GM13976 (cell line): Measurements from ENCODE around the gene ARMH3.
"Not testable (repeated sequence)": the region's sequence is repeated elsewhere in the genome, so short reads cannot be mapped to it uniquely, and the experiment has no call there.

ENCODE experiments used
- DNase-seq: peaks from one replicate; pipeline ENCODE4 v3.0.0; 2012; ENCODE audit warnings: low spot score
- in situ Hi-C: fragments of 300-500 bp; cut with MboI; formaldehyde crosslinking; loops from one replicate; pipeline ENCODE4 v1.12.0; 2022; ENCODE audit warnings: low sequenced_read_pairs, mixed read lengths, inconsistent platforms; ENCODE audit not compliant: unreplicated experiment
- TF ChIP-seq, protein P1 (sequence below): IDR thresholded peaks from 2 replicates; pipeline ENCODE4 v1.5.1; 2012; ENCODE audit warnings: borderline replicate concordance, mild to moderate bottlenecking; ENCODE audit not compliant: insufficient read depth; ENCODE audit errors: extremely low read depth, missing control alignments, control extremely low read depth

ARMH3 gene

DNA sequence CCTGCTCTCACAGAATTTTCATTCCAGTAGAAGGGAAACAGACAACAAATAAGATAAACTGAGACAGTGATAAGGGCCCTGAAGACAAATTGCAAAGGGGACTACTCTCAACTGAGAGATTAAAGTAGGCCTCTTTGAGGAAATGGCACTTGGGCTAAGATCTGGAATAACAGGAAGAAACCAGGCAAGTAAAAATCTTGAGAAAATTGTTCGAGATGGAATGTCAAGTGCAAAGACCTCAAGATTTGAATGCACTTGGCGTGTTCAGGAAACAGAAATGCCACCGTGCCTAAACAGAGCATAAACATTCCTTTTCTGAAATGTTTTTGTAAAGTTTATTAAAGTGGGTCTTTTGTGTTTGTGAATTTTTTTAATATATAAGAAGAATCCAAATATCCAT lies 10.7 kb downstream of the ARMH3 start:
- in situ Hi-C loops = no loop called here
- TF ChIP-seq, protein P1, sequence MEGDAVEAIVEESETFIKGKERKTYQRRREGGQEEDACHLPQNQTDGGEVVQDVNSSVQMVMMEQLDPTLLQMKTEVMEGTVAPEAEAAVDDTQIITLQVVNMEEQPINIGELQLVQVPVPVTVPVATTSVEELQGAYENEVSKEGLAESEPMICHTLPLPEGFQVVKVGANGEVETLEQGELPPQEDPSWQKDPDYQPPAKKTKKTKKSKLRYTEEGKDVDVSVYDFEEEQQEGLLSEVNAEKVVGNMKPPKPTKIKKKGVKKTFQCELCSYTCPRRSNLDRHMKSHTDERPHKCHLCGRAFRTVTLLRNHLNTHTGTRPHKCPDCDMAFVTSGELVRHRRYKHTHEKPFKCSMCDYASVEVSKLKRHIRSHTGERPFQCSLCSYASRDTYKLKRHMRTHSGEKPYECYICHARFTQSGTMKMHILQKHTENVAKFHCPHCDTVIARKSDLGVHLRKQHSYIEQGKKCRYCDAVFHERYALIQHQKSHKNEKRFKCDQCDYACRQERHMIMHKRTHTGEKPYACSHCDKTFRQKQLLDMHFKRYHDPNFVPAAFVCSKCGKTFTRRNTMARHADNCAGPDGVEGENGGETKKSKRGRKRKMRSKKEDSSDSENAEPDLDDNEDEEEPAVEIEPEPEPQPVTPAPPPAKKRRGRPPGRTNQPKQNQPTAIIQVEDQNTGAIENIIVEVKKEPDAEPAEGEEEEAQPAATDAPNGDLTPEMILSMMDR = no peak
- no peak for DNase-seq

DNA sequence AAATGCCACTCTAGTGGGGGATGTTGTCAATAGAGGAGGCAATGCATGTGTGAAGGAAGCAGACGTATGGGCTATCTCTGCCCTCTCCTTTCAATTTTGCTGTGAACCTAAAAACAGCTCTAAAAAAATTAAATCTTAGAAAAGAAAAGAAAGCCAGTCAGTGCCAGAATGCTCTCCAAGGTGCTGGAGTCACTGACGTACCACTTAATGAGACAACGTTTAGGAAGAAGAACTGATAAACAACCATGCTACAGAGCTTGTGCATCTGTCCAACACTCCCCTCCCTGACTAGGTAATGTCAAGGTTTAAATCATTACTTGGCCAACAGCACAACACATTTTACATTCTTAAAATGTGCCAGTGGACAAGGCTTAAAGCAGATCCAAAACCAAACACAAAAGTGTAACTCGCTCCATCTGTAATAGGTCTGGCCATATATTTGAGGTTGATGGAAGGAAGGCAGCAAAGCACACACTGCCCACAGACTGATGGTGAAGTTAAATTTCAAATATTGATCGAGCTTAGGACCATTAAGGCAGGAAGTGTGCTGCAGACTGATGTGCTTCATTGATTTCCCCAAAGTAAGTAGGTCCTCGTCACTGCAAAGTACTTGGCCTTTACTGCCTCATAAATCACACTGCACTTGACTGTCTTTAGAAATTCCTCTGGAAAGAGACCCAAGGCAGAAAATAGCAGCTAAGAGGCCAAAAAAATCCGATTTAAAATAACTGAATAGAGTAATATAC lies 15.5 kb downstream of the ARMH3 start:
- no peak for DNase-seq
- in situ Hi-C loops = no loop called here
- TF ChIP-seq, protein P1 = no peak

DNA sequence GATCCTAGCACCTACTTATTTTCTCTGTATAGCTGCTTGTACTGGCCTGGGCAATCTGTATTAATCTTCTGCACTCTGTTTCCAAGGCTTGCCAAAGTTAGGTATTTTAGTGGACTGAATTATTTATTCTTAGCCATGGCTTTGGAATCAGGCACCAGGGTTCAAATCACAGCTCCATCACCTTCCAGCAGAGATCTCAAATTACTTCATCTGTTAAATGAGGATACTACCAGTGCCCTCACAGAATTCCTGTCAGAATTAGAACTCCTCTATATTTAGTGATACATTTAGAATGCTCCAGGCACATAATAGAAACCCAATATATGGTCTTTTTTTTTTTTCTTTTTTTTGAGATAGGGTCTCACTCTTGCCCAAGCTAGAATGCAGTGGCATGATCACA lies 17.6 kb downstream of the ARMH3 start:
- in situ Hi-C loops = no loop called here
- TF ChIP-seq, protein P1 = no peak
- no peak for DNase-seq

DNA sequence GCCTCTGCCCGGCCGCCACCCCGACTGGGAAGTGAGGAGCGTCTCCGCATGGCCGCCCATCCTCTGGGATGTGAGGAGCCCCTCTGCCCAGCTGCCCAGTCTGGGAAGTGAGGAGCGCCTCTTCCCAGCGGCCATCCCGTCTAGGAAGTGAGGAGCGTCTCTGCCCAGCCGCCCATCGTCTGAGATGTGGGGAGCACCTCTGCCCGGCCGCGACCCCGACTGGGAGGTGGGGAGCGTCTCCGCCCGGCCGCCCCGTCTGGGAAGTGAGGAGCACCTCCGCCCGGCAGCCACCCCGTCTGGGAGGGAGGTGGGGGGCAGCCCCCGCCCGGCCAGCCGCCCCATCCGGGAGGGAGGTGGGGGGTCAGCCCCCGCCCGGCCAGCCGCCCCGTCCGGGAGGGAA lies 20.2 kb downstream of the ARMH3 start:
- in situ Hi-C loops, DNase-seq: not testable (repeated sequence)

DNA sequence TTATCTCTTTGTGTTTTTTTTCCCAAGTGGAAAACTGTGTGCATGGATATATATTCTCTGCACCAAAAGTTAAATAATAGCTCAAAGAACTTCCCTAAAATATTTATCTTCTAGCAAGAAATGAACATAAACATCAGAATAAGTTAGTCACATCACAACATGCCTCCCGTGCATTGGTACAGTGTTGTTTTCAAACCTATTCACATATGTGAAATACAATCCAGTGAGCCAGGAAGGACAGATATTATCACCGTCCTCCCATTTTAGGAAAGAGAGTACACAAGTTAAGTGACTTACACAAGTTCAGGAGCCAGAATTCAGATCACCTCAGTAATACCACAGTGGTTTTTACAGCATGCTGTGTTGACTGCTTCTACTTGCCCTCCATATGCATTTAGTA lies 22.2 kb downstream of the ARMH3 start:
- in situ Hi-C loops = no loop called here
- no peak for DNase-seq

DNA sequence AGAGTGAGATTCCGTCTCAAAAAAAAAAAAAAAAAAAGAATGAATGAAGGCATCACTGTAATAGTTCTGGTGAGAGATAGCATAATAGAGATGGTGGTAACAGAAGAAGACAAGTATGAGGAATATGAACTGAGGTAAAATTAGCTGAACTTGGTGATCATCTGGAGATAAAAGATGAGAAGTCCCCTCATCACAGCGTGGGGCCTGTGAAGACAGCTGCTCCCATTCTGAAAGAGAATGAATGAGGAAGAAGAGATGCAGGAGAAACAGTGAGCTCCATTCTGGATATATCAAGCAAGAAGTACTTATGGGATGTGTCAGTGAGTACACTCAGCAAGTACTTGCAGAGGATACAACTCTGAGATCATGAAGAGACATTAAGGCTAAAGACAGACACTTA lies 28.7 kb downstream of the ARMH3 start:
- TF ChIP-seq, protein P1 = no peak
- in situ Hi-C loops = no loop called here
- DNase-seq = no peak

More for the DNA sequence above, 22.2 kb downstream of the ARMH3 start:
- TF ChIP-seq, protein P1 = no peak

DNA sequence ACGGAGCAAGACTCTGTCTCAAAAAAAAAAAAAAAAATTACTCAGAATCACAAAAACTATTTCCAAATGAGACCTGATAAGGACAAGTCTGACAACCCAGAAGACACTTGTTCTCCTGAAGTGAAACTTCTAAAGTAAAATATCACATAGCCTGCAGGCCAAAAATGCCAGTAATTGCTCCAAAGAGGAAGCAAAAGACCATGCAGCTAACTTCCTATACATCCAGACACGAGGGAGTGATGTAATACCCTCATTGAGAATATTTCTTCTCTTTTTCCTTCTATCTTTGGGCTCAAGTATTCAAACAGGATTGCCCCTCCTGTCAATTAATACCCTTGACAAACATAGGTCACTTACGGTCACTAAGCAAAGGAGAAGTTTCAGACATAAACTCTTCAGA lies 31.2 kb downstream of the ARMH3 start:
- TF ChIP-seq, protein P1 = no peak
- in situ Hi-C loops = no loop called here
- DNase-seq = no peak
